WTC11 (cell line): ENCODE measurements around the gene NFE2L3. TPM values are rescaled to one million over a fixed set of nuclear protein-coding genes. Genes with fewer than 3 reads are reported as not detected.
A peak's percentile ranks its signal among the peaks of the same experiment; 100 is the strongest.

ENCODE experiments used
- ATAC-seq: fragments of 200-7000 bp; cut with Tn5 transposase; 2 replicates; pipeline ENCODE4 v1.10.0; 2021; ENCODE audit warnings: mild to moderate bottlenecking, moderate library complexity
- CTCF ChIA-PET: fragments of 300-600 bp; sonication (Branson Sonifier 250); formaldehyde crosslinking; loops from one replicate; lab custom pipeline; 2021; ENCODE audit warnings: antibody characterized with exemption; lab: Charles Lee
- POLR2A ChIA-PET: fragments of 350-600 bp; sonication (Branson Sonifier 250); formaldehyde crosslinking; loops from one replicate; lab custom pipeline; 2021; ENCODE audit warnings: antibody characterized with exemption; lab: Charles Lee
- DNase-seq: peaks from one replicate; pipeline ENCODE4 v3.0.0; 2021; ENCODE audit warnings: low spot score
- H3K27ac Mint-ChIP-seq: 2 replicates; pipeline ENCODE4 v1.8.0; 2021; ENCODE audit warnings: mixed read lengths
- H3K27me3 Mint-ChIP-seq: 2 replicates; pipeline ENCODE4 v1.8.0; 2021; ENCODE audit warnings: low read depth, mild to moderate bottlenecking, moderate library complexity, mixed read lengths
- H3K36me3 Mint-ChIP-seq: 2 replicates; pipeline ENCODE4 v1.8.0; 2021; ENCODE audit warnings: mixed read lengths
- H3K4me1 Mint-ChIP-seq: 2 replicates; pipeline ENCODE4 v1.8.0; 2022; ENCODE audit warnings: mixed read lengths
- H3K4me3 Mint-ChIP-seq: 2 replicates; pipeline ENCODE4 v1.8.0; 2021; ENCODE audit warnings: mild to moderate bottlenecking, moderate library complexity, mixed read lengths
- H3K9me3 Mint-ChIP-seq: 2 replicates; pipeline ENCODE4 v1.8.0; 2021; ENCODE audit warnings: mixed read lengths
- CDX4 ChIP-seq: fragments of 250-450 bp; sonication (Bioruptor Pico); IDR thresholded peaks from 2 replicates; pipeline ENCODE4 v1.9.0; 2021; ENCODE audit warnings: moderate library complexity, mild to moderate bottlenecking, inconsistent platforms, borderline replicate concordance
- CREM ChIP-seq: sonication (generic); formaldehyde crosslinking; IDR thresholded peaks from 2 replicates; pipeline ENCODE4 v1.8.1; 2022; ENCODE audit warnings: mild to moderate bottlenecking, missing genetic modification reagents, moderate library complexity
- E2F1 ChIP-seq: sonication (generic); formaldehyde crosslinking; IDR thresholded peaks from 2 replicates; pipeline ENCODE4 v1.8.0; 2022; ENCODE audit warnings: mild to moderate bottlenecking, missing genetic modification reagents
- EMX1 ChIP-seq: fragments of 250-450 bp; sonication (Bioruptor Pico); IDR thresholded peaks from 2 replicates; pipeline ENCODE4 v1.8.0; 2021; ENCODE audit warnings: mild to moderate bottlenecking
- ERG ChIP-seq: fragments of 250-450 bp; sonication (Bioruptor Pico); IDR thresholded peaks from 2 replicates; pipeline ENCODE4 v1.8.0; 2021; ENCODE audit warnings: mild to moderate bottlenecking
- FOXK1 ChIP-seq: sonication (generic); formaldehyde crosslinking; IDR thresholded peaks from 2 replicates; pipeline ENCODE4 v1.8.0; 2022; ENCODE audit warnings: mild to moderate bottlenecking, moderate library complexity, missing genetic modification reagents
- JUN ChIP-seq: sonication (generic); formaldehyde crosslinking; IDR thresholded peaks from 2 replicates; pipeline ENCODE4 v1.8.0; 2023; ENCODE audit warnings: mild to moderate bottlenecking, missing genetic modification reagents
- MLX ChIP-seq: sonication (generic); formaldehyde crosslinking; IDR thresholded peaks from 2 replicates; pipeline ENCODE4 v1.8.1; 2023; ENCODE audit warnings: mild to moderate bottlenecking, missing genetic modification reagents, moderate library complexity
- NFYB ChIP-seq: sonication (generic); formaldehyde crosslinking; conservative IDR thresholded peaks from 2 replicates; pipeline ENCODE4 v1.8.0; 2022; ENCODE audit warnings: low read depth, missing genetic modification reagents
- PRRX2 ChIP-seq: fragments of 250-450 bp; sonication (Bioruptor Pico); IDR thresholded peaks from 2 replicates; pipeline ENCODE4 v1.8.0; 2021; ENCODE audit warnings: mild to moderate bottlenecking
- RORB ChIP-seq: fragments of 250-450 bp; sonication (Bioruptor Pico); IDR thresholded peaks from 2 replicates; pipeline ENCODE4 v1.9.0; 2021; ENCODE audit warnings: mild to moderate bottlenecking
- TEAD4 ChIP-seq: sonication (generic); formaldehyde crosslinking; IDR thresholded peaks from 2 replicates; pipeline ENCODE4 v1.8.0; 2022; ENCODE audit warnings: mild to moderate bottlenecking, missing genetic modification reagents
- ZNF416 ChIP-seq: fragments of 250-450 bp; sonication (Bioruptor Pico); IDR thresholded peaks from 2 replicates; pipeline ENCODE4 v1.9.0; 2021; ENCODE audit warnings: mild to moderate bottlenecking, inconsistent platforms
- ZNF671 ChIP-seq: fragments of 250-450 bp; sonication (Bioruptor Pico); IDR thresholded peaks from 2 replicates; pipeline ENCODE4 v1.8.0; 2021; ENCODE audit warnings: mild to moderate bottlenecking
- total RNA-seq: library from RNA; stranded (reverse); gene quantifications from 3 replicates; pipeline ENCODE4 v1.2.3, GENCODE V29; 2021

NFE2L3 gene
- total RNA-seq, 1 experiment from 2014 or later, result 66.8 TPM

GRCh38 chr7:26185844-26186180 is 33.8 kb downstream of the NFE2L3 start:
- DNase-seq, result no peak
- peaks cover 48% of the 10 kb centered on the region for H3K36me3 Mint-ChIP-seq
- no peaks in the 10 kb centered on the region for H3K27me3 Mint-ChIP-seq
- ChIA-PET CTCF (no interaction called here), POLR2A (no interaction called here)
- H3K4me3 Mint-ChIP-seq, result no peak overlapping the region
- TF ChIP-seq ERG (CRISPR knock-in tag) (peak; percentile 35; the same call in 1 of the 2 replicates), FOXK1 (no peak), JUN (CRISPR knock-in tag) (no peak), CDX4 (CRISPR knock-in tag) (no peak), RORB (CRISPR knock-in tag) (no peak), MLX (no peak)
- TF ChIP-seq, all 79 proteins: peak for 1
- peaks cover 50% of the 10 kb centered on the region for H3K4me1 Mint-ChIP-seq
- H3K9me3 Mint-ChIP-seq, result no peaks in the 10 kb centered on the region
- H3K27ac Mint-ChIP-seq, result peak overlapping the region; percentile 92
- no peak for ATAC-seq

- ChIA-PET POLR2A (interaction anchor here (1.6 to 3.2 kb wide), 4 partner anchors 12 to 34 kb away, joined by 10 to 35 read pairs (median 16); partner anchors contain the start of genes CBX3, HNRNPA2B1 and NFE2L3), CTCF (interaction anchor here (1.8 to 2.2 kb wide), 2 partner anchors 12 to 35 kb away, joined by 6 to 9 read pairs; partner anchors contain the start of gene NFE2L3)
- Mint-ChIP-seq H3K27ac (peak overlapping the region; percentile 97), H3K27me3 (no peaks in the 10 kb centered on the region), H3K9me3 (no peaks in the 10 kb centered on the region), H3K36me3 (peaks cover 50% of the 10 kb centered on the region), H3K4me1 (peaks cover 48% of the 10 kb centered on the region), H3K4me3 (no peak overlapping the region)
- TF ChIP-seq E2F1 (CRISPR knock-in tag) (no peak), TEAD4 (no peak), ZNF671 (CRISPR knock-in tag) (peak; percentile 32; the same call in 1 of the 2 replicates), NFYB (CRISPR knock-in tag) (no peak), PRRX2 (CRISPR knock-in tag) (peak; percentile 82; the same call in 1 of the 2 replicates), CREM (CRISPR knock-in tag) (no peak), ZNF416 (CRISPR knock-in tag) (peak; percentile 43; the same call in 1 of the 2 replicates), EMX1 (CRISPR knock-in tag) (peak; percentile 61; the same call in 1 of the 2 replicates), ERG (CRISPR knock-in tag) (peak; percentile 11; the same call in 1 of the 2 replicates)
- DNase-seq (no peak), ATAC-seq (no peak; the same call in 1 of the 2 replicates)
Observed at GRCh38 chr7:26186364-26187311, 34.6 kb downstream of the NFE2L3 start.
